ENCODE data around the gene BAG5.

BAG5 gene

GRCh38 chr14:103545915-103546651 is 16.4 kb downstream of the BAG5 start:
- Mint-ChIP-seq H3K4me3 (no peak overlapping the region), H3K27me3 (no peaks in the 10 kb centered on the region)

GRCh38 chr14:103545219-103545914 is 17.1 kb downstream of the BAG5 start:
- Mint-ChIP-seq H3K36me3 (ENCODE audit: low read depth) (no peaks in the 10 kb centered on the region), H3K27ac (no peak overlapping the region), H3K4me3 (no peak overlapping the region)

More at GRCh38 chr14:103545915-103546651, 16.4 kb downstream of the BAG5 start:
- Mint-ChIP-seq H3K36me3 (ENCODE audit: low read depth) (no peaks in the 10 kb centered on the region), H3K4me1 (ENCODE audit: low read depth) (no peaks in the 10 kb centered on the region), H3K27ac (no peak overlapping the region), H3K9me3 (no peaks in the 10 kb centered on the region)

GRCh38 chr14:103544388-103545218 is 17.9 kb downstream of the BAG5 start:
- no peaks in the 10 kb centered on the region for H3K36me3 Mint-ChIP-seq (ENCODE audit: low read depth)
- H3K27ac Mint-ChIP-seq: no peak overlapping the region
- no peaks in the 10 kb centered on the region for H3K9me3 Mint-ChIP-seq
- no peaks in the 10 kb centered on the region for H3K27me3 Mint-ChIP-seq
- no peak overlapping the region for H3K4me3 Mint-ChIP-seq
- no peaks in the 10 kb centered on the region for H3K4me1 Mint-ChIP-seq (ENCODE audit: low read depth)

More at GRCh38 chr14:103545219-103545914, 17.1 kb downstream of the BAG5 start:
- Mint-ChIP-seq H3K4me1 (ENCODE audit: low read depth) (no peaks in the 10 kb centered on the region), H3K9me3 (no peaks in the 10 kb centered on the region), H3K27me3 (no peaks in the 10 kb centered on the region)

- H3K36me3 Mint-ChIP-seq (ENCODE audit: low read depth): no peaks in the 10 kb centered on the region
- no peak overlapping the region for H3K4me3 Mint-ChIP-seq
- H3K4me1 Mint-ChIP-seq (ENCODE audit: low read depth): no peaks in the 10 kb centered on the region
- H3K9me3 Mint-ChIP-seq: no peaks in the 10 kb centered on the region
- H3K27me3 Mint-ChIP-seq: no peaks in the 10 kb centered on the region
- no peak overlapping the region for H3K27ac Mint-ChIP-seq
These were observed 18.6 kb downstream of the BAG5 start for GRCh38 chr14:103543721-103544387.

- H3K27me3 Mint-ChIP-seq: no peaks in the 10 kb centered on the region
- H3K27ac Mint-ChIP-seq: no peak overlapping the region
- H3K4me1 Mint-ChIP-seq (ENCODE audit: low read depth): no peaks in the 10 kb centered on the region
- no peaks in the 10 kb centered on the region for H3K36me3 Mint-ChIP-seq (ENCODE audit: low read depth)
- no peak overlapping the region for H3K4me3 Mint-ChIP-seq
- no peaks in the 10 kb centered on the region for H3K9me3 Mint-ChIP-seq
These were observed 19.3 kb downstream of the BAG5 start for GRCh38 chr14:103543140-103543539.

- no peak overlapping the region for H3K27ac Mint-ChIP-seq
- H3K4me3 Mint-ChIP-seq: no peak overlapping the region
- H3K36me3 Mint-ChIP-seq (ENCODE audit: low read depth): no peaks in the 10 kb centered on the region
- H3K9me3 Mint-ChIP-seq: no peaks in the 10 kb centered on the region
- H3K27me3 Mint-ChIP-seq: no peaks in the 10 kb centered on the region
- no peaks in the 10 kb centered on the region for H3K4me1 Mint-ChIP-seq (ENCODE audit: low read depth)
These were observed 19.8 kb downstream of the BAG5 start for GRCh38 chr14:103542605-103543088.

GRCh38 chr14:103541709-103542604 is 20.5 kb downstream of the BAG5 start:
- no peaks in the 10 kb centered on the region for H3K9me3 Mint-ChIP-seq
- no peak overlapping the region for H3K4me3 Mint-ChIP-seq
- no peaks in the 10 kb centered on the region for H3K4me1 Mint-ChIP-seq (ENCODE audit: low read depth)
- H3K27ac Mint-ChIP-seq: no peak overlapping the region
- no peaks in the 10 kb centered on the region for H3K27me3 Mint-ChIP-seq
- H3K36me3 Mint-ChIP-seq (ENCODE audit: low read depth): peaks cover 1% of the 10 kb centered on the region

GRCh38 chr14:103540821-103541708 is 21.4 kb downstream of the BAG5 start:
- H3K9me3 Mint-ChIP-seq: no peaks in the 10 kb centered on the region
- H3K4me1 Mint-ChIP-seq (ENCODE audit: low read depth): no peaks in the 10 kb centered on the region
- H3K36me3 Mint-ChIP-seq (ENCODE audit: low read depth): peaks cover 3% of the 10 kb centered on the region
- no peak overlapping the region for H3K4me3 Mint-ChIP-seq
- H3K27me3 Mint-ChIP-seq: no peaks in the 10 kb centered on the region
- no peak overlapping the region for H3K27ac Mint-ChIP-seq

GRCh38 chr14:103539056-103539825 is 23.2 kb downstream of the BAG5 start:
- Mint-ChIP-seq H3K4me1 (ENCODE audit: low read depth) (no peaks in the 10 kb centered on the region), H3K27ac (peak overlapping the region; percentile 49), H3K9me3 (no peaks in the 10 kb centered on the region), H3K36me3 (ENCODE audit: low read depth) (peaks cover 3% of the 10 kb centered on the region), H3K4me3 (no peak overlapping the region), H3K27me3 (no peaks in the 10 kb centered on the region)

GRCh38 chr14:103538291-103539055 is 24.0 kb downstream of the BAG5 start:
- Mint-ChIP-seq H3K27ac (no peak overlapping the region), H3K9me3 (no peaks in the 10 kb centered on the region), H3K4me3 (no peak overlapping the region), H3K36me3 (ENCODE audit: low read depth) (peaks cover 3% of the 10 kb centered on the region), H3K27me3 (no peaks in the 10 kb centered on the region), H3K4me1 (ENCODE audit: low read depth) (no peaks in the 10 kb centered on the region)

- no peak overlapping the region for H3K27ac Mint-ChIP-seq
- H3K4me1 Mint-ChIP-seq (ENCODE audit: low read depth): no peaks in the 10 kb centered on the region
- H3K9me3 Mint-ChIP-seq: no peaks in the 10 kb centered on the region
- no peaks in the 10 kb centered on the region for H3K27me3 Mint-ChIP-seq
- H3K36me3 Mint-ChIP-seq (ENCODE audit: low read depth): peaks cover 3% of the 10 kb centered on the region
- no peak overlapping the region for H3K4me3 Mint-ChIP-seq
These were observed 25.1 kb downstream of the BAG5 start for GRCh38 chr14:103537175-103537990.
